ENCODE results near the gene PBX4. TPM values are rescaled to one million over a fixed set of nuclear protein-coding genes. Genes with fewer than 3 reads are reported as not detected.
"Not testable (repeated sequence)": the region's sequence is repeated elsewhere in the genome, so short reads cannot be mapped to it uniquely, and the experiment has no call there.

The PBX4 gene, protein sequence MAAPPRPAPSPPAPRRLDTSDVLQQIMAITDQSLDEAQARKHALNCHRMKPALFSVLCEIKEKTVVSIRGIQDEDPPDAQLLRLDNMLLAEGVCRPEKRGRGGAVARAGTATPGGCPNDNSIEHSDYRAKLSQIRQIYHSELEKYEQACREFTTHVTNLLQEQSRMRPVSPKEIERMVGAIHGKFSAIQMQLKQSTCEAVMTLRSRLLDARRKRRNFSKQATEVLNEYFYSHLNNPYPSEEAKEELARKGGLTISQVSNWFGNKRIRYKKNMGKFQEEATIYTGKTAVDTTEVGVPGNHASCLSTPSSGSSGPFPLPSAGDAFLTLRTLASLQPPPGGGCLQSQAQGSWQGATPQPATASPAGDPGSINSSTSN
- total RNA-seq (ENCODE audit: unreplicated experiment), result 56.1 TPM
- long read RNA-seq, transcript PBX4-201 (8 exons, 1,724 nt), result major isoform, 8 of 21 reads
- long read RNA-seq, partial matches to known transcripts, result 2 of 21 reads
- long read RNA-seq, other reads (novel, unspliced or antisense), result 11 of 21 reads

- peaks cover 30% of the 10 kb centered on the region for H3K4me1 Mint-ChIP-seq (ENCODE audit: low read depth, unreplicated experiment)
- H3K9me3 Mint-ChIP-seq (ENCODE audit: unreplicated experiment), result peaks cover 16% of the 10 kb centered on the region
- H3K27ac Mint-ChIP-seq (ENCODE audit: unreplicated experiment), result peak within 1 kb of the TSS; percentile 95
Measured at GRCh38 chr19:19618219-19619051, at the start of gene PBX4. TSS of gene PBX4 (minus strand) at chr19:19618687. CDS start at chr19:19618629, 58 bp downstream.

DNA sequence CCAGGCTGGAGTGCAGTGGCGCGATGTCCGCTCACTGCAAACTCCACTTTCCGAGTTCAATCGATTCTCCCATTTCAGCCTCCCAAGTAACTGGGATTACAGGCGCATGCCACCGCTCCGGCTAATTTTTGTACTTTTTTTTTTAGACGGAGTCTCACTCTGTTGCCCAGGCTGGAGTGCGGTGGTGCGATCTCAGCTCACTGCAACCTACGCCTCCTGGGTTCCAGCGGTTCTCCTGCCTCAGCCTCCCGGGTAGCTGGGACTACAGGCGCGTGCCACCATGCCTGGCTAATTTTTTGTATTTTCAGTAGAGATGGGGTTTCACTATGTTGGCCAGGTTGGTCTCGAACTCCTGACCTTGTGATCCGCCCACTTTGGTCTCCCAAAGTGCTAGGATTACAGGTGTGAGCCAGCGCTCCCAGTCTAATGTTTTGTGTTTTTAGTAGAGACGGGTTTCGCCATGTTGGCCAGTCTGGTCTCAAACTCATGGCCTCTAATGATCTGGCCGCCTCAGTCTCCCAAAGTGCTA lies 47.0 kb upstream of the PBX4 start:
- Mint-ChIP-seq H3K4me1 (ENCODE audit: low read depth, unreplicated experiment) (peaks cover 23% of the 10 kb centered on the region), H3K9me3 (ENCODE audit: unreplicated experiment) (peaks cover 14% of the 10 kb centered on the region)
- H3K36me3 Mint-ChIP-seq (ENCODE audit: unreplicated experiment); H3K4me3 Mint-ChIP-seq (ENCODE audit: unreplicated experiment); H3K27ac Mint-ChIP-seq (ENCODE audit: unreplicated experiment); DNase-seq; H3K27me3 Mint-ChIP-seq (ENCODE audit: unreplicated experiment): not testable (repeated sequence)

More at GRCh38 chr19:19618219-19619051, at the start of gene PBX4:
- Mint-ChIP-seq H3K36me3 (ENCODE audit: unreplicated experiment) (no peaks in the 10 kb centered on the region), H3K4me3 (ENCODE audit: unreplicated experiment) (peak within 1 kb of the TSS; percentile 91), H3K27me3 (ENCODE audit: unreplicated experiment) (peaks cover 14% of the 10 kb centered on the region)
- peak; percentile 99 for DNase-seq
- TF ChIP-seq, protein P1, sequence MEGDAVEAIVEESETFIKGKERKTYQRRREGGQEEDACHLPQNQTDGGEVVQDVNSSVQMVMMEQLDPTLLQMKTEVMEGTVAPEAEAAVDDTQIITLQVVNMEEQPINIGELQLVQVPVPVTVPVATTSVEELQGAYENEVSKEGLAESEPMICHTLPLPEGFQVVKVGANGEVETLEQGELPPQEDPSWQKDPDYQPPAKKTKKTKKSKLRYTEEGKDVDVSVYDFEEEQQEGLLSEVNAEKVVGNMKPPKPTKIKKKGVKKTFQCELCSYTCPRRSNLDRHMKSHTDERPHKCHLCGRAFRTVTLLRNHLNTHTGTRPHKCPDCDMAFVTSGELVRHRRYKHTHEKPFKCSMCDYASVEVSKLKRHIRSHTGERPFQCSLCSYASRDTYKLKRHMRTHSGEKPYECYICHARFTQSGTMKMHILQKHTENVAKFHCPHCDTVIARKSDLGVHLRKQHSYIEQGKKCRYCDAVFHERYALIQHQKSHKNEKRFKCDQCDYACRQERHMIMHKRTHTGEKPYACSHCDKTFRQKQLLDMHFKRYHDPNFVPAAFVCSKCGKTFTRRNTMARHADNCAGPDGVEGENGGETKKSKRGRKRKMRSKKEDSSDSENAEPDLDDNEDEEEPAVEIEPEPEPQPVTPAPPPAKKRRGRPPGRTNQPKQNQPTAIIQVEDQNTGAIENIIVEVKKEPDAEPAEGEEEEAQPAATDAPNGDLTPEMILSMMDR (IDR thresholded peaks at IDR 0.05; ENCODE audit: partially characterized antibody, unreplicated experiment), result no peak

DNA sequence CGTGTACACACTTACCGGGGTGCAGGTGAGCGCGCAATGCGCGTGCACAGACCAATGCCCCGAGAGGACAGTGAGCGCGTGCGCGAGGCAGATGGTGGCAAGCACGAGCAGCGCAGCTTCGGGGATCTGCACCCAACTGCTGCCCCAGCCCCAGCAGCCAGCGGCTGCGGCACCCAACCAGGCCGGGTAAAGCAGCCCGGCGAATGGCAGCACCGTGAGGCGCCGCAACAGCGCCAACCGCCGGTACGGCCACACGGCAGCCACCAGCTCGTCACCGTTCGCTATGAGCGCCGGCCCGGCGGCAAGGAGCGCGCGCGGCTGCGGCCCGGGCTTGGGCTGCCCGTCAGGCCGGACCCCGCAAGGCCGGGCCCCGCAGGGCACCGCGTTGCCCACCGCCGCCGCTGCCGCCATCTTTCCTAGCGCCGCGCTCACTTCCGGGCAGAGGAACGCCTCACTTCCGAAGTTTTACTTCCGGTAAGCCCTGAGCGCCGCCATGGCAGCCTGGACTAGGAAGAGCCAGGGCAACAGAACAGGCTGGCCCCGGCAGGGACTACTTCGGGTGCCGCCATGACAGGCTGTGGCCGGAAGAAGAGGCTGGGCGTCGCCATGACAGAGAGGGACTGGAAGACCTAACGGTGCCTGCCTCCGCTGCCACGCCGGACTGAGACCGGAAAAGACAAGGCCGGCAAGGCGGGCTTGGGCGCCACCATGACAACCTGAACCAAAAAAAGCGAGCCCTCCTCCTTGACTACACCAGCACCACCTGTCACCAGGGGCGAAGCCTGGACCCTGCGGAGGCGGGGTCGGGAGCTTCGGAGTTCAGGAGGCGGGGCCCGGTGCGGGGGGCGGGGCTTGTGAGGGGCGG lies 45.0 kb upstream of the PBX4 start, which contains the start of gene ATP13A1:
ATP13A1 (minus strand) TSS at position 421 of the 865 bp plus-strand sequence; CDS start at position 411, 10 bp downstream.
- TF ChIP-seq, protein P1 (IDR thresholded peaks at IDR 0.05; ENCODE audit: partially characterized antibody, unreplicated experiment), result no peak
- peak; percentile 92 for DNase-seq
- Mint-ChIP-seq H3K9me3 (ENCODE audit: unreplicated experiment) (peaks cover 12% of the 10 kb centered on the region), H3K36me3 (ENCODE audit: unreplicated experiment) (no peaks in the 10 kb centered on the region), H3K4me3 (ENCODE audit: unreplicated experiment) (peak within 1 kb of the TSS; percentile 92), H3K4me1 (ENCODE audit: low read depth, unreplicated experiment) (peaks cover 21% of the 10 kb centered on the region), H3K27me3 (ENCODE audit: unreplicated experiment) (peaks cover 10% of the 10 kb centered on the region), H3K27ac (ENCODE audit: unreplicated experiment) (peak within 1 kb of the TSS; percentile 98)

GRCh38 chr19:19662871-19663255 lies 44.4 kb upstream of the PBX4 start:
- TF ChIP-seq, protein P1 (IDR thresholded peaks at IDR 0.05; ENCODE audit: partially characterized antibody, unreplicated experiment), result no peak

More at GRCh38 chr19:19662871-19663255, 44.4 kb upstream of the PBX4 start:
- Mint-ChIP-seq H3K27me3 (ENCODE audit: unreplicated experiment) (peaks cover 10% of the 10 kb centered on the region), H3K9me3 (ENCODE audit: unreplicated experiment) (peaks cover 14% of the 10 kb centered on the region), H3K4me1 (ENCODE audit: low read depth, unreplicated experiment) (peaks cover 18% of the 10 kb centered on the region), H3K36me3 (ENCODE audit: unreplicated experiment) (no peaks in the 10 kb centered on the region), H3K27ac (ENCODE audit: unreplicated experiment) (peak overlapping the region; percentile 82), H3K4me3 (ENCODE audit: unreplicated experiment) (peak overlapping the region; percentile 92)
- DNase-seq, result no peak
